ENCODE data around the gene HAUS7.

Gene HAUS7

GRCh38 chrX:153414856-153415510 lies 55.4 kb downstream of the HAUS7 start:
- Histone ChIP-seq H3K9me3 (ENCODE audit: control insufficient read depth, low read length) (no peaks in the 10 kb centered on the region), H3K36me3 (ENCODE audit: control insufficient read depth, insufficient read depth, low read length) (no peaks in the 10 kb centered on the region), H3K9ac (ENCODE audit: low read length) (no peak overlapping the region), H3K27me3 (ENCODE audit: control insufficient read depth, insufficient read depth, low read length) (peaks cover 7% of the 10 kb centered on the region), H3K4me3 (ENCODE audit: low read length) (no peak overlapping the region), H3K4me1 (ENCODE audit: control insufficient read depth, insufficient read depth, low read length) (no peaks in the 10 kb centered on the region)

- Histone ChIP-seq H3K4me3 (ENCODE audit: low read length) (no peak overlapping the region), H3K9me3 (ENCODE audit: control insufficient read depth, low read length) (no peaks in the 10 kb centered on the region), H3K9ac (ENCODE audit: low read length) (no peak overlapping the region), H3K27me3 (ENCODE audit: control insufficient read depth, insufficient read depth, low read length) (peaks cover 7% of the 10 kb centered on the region), H3K36me3 (ENCODE audit: control insufficient read depth, insufficient read depth, low read length) (no peaks in the 10 kb centered on the region), H3K4me1 (ENCODE audit: control insufficient read depth, insufficient read depth, low read length) (no peaks in the 10 kb centered on the region)
These were observed 56.6 kb downstream of the HAUS7 start for GRCh38 chrX:153413731-153414130.

DNA sequence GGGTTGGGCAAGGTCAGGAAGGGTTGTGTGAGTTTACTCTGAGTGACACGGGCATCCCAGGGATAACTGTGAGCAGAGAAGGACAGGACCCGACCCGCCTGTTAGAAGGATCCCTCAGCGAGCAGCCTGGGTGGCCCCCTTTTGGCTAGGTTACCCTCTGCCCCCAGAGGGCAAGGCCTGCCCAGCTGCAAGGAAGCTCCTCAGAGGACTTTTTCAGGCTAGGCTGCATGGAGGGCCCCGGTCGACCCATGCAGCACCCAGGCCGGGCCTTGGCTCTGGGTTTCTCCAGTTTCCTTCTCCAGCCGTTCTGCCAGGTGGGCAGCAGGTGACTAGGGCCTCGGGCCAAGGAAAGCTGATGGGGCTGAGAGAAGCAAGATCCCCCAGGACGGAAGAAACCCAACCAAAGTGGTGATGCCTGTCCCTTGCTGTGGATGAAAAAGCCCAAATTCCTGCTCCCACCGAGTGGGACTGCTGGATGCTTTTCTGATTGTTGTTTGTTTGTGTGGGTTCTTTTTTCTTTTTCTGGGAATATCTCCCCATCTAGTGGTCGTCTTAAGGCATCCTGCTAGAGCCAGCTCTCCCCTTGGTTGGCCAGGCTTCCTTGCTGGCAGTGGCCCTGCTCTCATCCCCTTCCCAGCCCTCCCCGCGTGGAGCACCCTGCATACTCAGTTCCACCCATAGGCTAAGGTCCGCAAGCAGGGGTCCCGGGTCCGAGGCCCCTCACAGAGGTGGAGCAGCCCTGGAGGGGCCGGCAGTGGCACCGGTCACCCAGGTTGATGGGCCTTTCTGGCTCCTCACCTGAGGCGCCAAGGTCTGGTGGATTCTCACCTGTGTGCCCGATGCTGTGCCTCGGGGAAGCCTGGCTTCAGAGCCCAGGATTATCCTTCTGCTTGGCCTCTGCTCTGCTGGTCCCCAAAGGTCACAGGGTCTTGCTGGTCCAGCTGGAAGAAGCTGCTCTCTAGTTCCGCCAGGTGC lies 57.3 kb downstream of the HAUS7 start:
- H3K27me3 ChIP-seq (ENCODE audit: control insufficient read depth, insufficient read depth, low read length), result peaks cover 7% of the 10 kb centered on the region
- H3K4me3 ChIP-seq (ENCODE audit: low read length), result no peak overlapping the region
- H3K9ac ChIP-seq (ENCODE audit: low read length), result no peak overlapping the region
- no peaks in the 10 kb centered on the region for H3K36me3 ChIP-seq (ENCODE audit: control insufficient read depth, insufficient read depth, low read length)
- no peaks in the 10 kb centered on the region for H3K9me3 ChIP-seq (ENCODE audit: control insufficient read depth, low read length)
- no peaks in the 10 kb centered on the region for H3K4me1 ChIP-seq (ENCODE audit: control insufficient read depth, insufficient read depth, low read length)

DNA sequence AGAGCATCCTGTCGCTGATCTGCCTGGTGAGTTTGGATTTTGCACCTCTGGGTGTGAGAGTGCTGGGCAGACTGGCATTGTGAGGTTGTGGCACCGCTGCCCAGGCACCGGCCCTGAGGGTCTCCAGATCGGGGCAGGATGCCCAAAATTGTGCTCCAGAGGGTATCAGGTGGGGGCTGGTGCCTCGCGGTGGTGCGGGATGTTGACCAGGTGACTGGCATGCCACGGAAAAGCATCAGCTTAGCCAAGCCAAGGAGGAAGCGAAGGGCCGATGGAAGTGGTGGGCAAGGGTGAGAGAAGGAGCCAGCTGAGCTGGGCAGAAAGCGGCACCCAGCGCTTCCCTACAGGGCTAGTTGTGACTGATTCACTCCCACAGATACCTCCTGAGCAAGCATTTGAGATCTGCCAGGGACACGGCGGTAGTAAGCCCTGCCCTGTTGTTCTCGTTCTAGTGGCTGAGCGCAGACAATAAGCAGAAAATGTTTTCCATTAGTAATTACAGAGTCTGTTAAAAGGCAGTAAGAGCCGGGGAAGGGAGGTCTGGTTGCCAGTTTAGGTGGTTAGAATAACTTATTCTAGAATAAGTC lies 58.3 kb downstream of the HAUS7 start:
- H3K27me3 ChIP-seq (ENCODE audit: control insufficient read depth, insufficient read depth, low read length), result peaks cover 7% of the 10 kb centered on the region
- no peak overlapping the region for H3K9ac ChIP-seq (ENCODE audit: low read length)
- H3K9me3 ChIP-seq (ENCODE audit: control insufficient read depth, low read length), result no peaks in the 10 kb centered on the region
- no peak overlapping the region for H3K4me3 ChIP-seq (ENCODE audit: low read length)
- H3K36me3 ChIP-seq (ENCODE audit: control insufficient read depth, insufficient read depth, low read length), result no peaks in the 10 kb centered on the region
- no peaks in the 10 kb centered on the region for H3K4me1 ChIP-seq (ENCODE audit: control insufficient read depth, insufficient read depth, low read length)

- H3K36me3 ChIP-seq (ENCODE audit: control insufficient read depth, insufficient read depth, low read length), result no peaks in the 10 kb centered on the region
- H3K4me3 ChIP-seq (ENCODE audit: low read length), result no peak within 1 kb of the TSS
- no peaks in the 10 kb centered on the region for H3K9me3 ChIP-seq (ENCODE audit: control insufficient read depth, low read length)
- peaks cover 7% of the 10 kb centered on the region for H3K27me3 ChIP-seq (ENCODE audit: control insufficient read depth, insufficient read depth, low read length)
- H3K9ac ChIP-seq (ENCODE audit: low read length), result no peak within 1 kb of the TSS
- H3K4me1 ChIP-seq (ENCODE audit: control insufficient read depth, insufficient read depth, low read length), result no peaks in the 10 kb centered on the region
These were observed 59.0 kb downstream of the HAUS7 start, which contains the start of gene ZFP92 for GRCh38 chrX:153411255-153411987. TSS of gene ZFP92 (plus strand) at chrX:153411472. CDS start at chrX:153418323, 6,851 bp downstream.

- Histone ChIP-seq H3K9ac (ENCODE audit: low read length) (no peak overlapping the region), H3K27me3 (ENCODE audit: control insufficient read depth, insufficient read depth, low read length) (peaks cover 7% of the 10 kb centered on the region), H3K4me3 (ENCODE audit: low read length) (no peak overlapping the region), H3K9me3 (ENCODE audit: control insufficient read depth, low read length) (no peaks in the 10 kb centered on the region), H3K36me3 (ENCODE audit: control insufficient read depth, insufficient read depth, low read length) (no peaks in the 10 kb centered on the region), H3K4me1 (ENCODE audit: control insufficient read depth, insufficient read depth, low read length) (no peaks in the 10 kb centered on the region)
These were observed 59.5 kb downstream of the HAUS7 start for GRCh38 chrX:153410888-153411254.

GRCh38 chrX:153410373-153410772 lies 60.0 kb downstream of the HAUS7 start:
- no peak overlapping the region for H3K4me3 ChIP-seq (ENCODE audit: low read length)
- H3K4me1 ChIP-seq (ENCODE audit: control insufficient read depth, insufficient read depth, low read length), result no peaks in the 10 kb centered on the region
- no peaks in the 10 kb centered on the region for H3K36me3 ChIP-seq (ENCODE audit: control insufficient read depth, insufficient read depth, low read length)
- H3K27me3 ChIP-seq (ENCODE audit: control insufficient read depth, insufficient read depth, low read length), result peaks cover 7% of the 10 kb centered on the region
- no peak overlapping the region for H3K9ac ChIP-seq (ENCODE audit: low read length)
- no peaks in the 10 kb centered on the region for H3K9me3 ChIP-seq (ENCODE audit: control insufficient read depth, low read length)

GRCh38 chrX:153409414-153410101 lies 60.8 kb downstream of the HAUS7 start:
- Histone ChIP-seq H3K9me3 (ENCODE audit: control insufficient read depth, low read length) (no peaks in the 10 kb centered on the region), H3K4me3 (ENCODE audit: low read length) (no peak overlapping the region), H3K27me3 (ENCODE audit: control insufficient read depth, insufficient read depth, low read length) (peaks cover 7% of the 10 kb centered on the region), H3K4me1 (ENCODE audit: control insufficient read depth, insufficient read depth, low read length) (no peaks in the 10 kb centered on the region), H3K36me3 (ENCODE audit: control insufficient read depth, insufficient read depth, low read length) (no peaks in the 10 kb centered on the region), H3K9ac (ENCODE audit: low read length) (no peak overlapping the region)

GRCh38 chrX:153408871-153409351 lies 61.5 kb downstream of the HAUS7 start:
- Histone ChIP-seq H3K27me3 (ENCODE audit: control insufficient read depth, insufficient read depth, low read length) (peaks cover 7% of the 10 kb centered on the region), H3K36me3 (ENCODE audit: control insufficient read depth, insufficient read depth, low read length) (no peaks in the 10 kb centered on the region), H3K9ac (ENCODE audit: low read length) (no peak overlapping the region), H3K9me3 (ENCODE audit: control insufficient read depth, low read length) (no peaks in the 10 kb centered on the region), H3K4me1 (ENCODE audit: control insufficient read depth, insufficient read depth, low read length) (no peaks in the 10 kb centered on the region), H3K4me3 (ENCODE audit: low read length) (no peak overlapping the region)

DNA sequence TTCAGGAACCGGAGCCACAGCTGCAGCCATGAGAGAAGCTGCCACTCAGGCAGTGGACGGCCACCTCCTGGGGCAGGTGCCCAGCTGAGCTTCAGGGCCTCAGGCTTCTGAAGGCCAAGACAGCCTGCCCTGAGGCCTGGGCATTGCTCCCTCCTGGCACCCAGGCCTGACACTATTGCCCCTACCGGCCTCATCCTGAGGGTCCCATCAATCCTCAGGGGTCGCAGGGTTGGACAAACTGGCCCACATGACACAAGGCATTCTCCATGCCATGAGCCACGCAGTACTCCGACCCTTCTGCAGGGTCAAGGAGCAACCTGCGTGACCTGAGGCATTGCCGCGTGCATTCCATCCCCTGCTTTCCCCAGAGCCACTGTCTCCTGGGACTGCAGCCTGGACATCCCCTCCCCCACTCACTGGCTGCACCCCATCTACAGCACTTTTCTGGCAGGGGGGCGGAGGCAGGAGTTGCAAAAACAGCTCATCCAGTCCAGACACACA lies 62.1 kb downstream of the HAUS7 start:
- Histone ChIP-seq H3K27me3 (ENCODE audit: control insufficient read depth, insufficient read depth, low read length) (peaks cover 7% of the 10 kb centered on the region), H3K4me3 (ENCODE audit: low read length) (no peak overlapping the region), H3K4me1 (ENCODE audit: control insufficient read depth, insufficient read depth, low read length) (no peaks in the 10 kb centered on the region), H3K9me3 (ENCODE audit: control insufficient read depth, low read length) (no peaks in the 10 kb centered on the region), H3K9ac (ENCODE audit: low read length) (no peak overlapping the region), H3K36me3 (ENCODE audit: control insufficient read depth, insufficient read depth, low read length) (no peaks in the 10 kb centered on the region)

GRCh38 chrX:153407736-153408135 lies 62.6 kb downstream of the HAUS7 start:
- Histone ChIP-seq H3K27me3 (ENCODE audit: control insufficient read depth, insufficient read depth, low read length) (peaks cover 7% of the 10 kb centered on the region), H3K9ac (ENCODE audit: low read length) (no peak overlapping the region), H3K4me1 (ENCODE audit: control insufficient read depth, insufficient read depth, low read length) (no peaks in the 10 kb centered on the region), H3K9me3 (ENCODE audit: control insufficient read depth, low read length) (no peaks in the 10 kb centered on the region), H3K36me3 (ENCODE audit: control insufficient read depth, insufficient read depth, low read length) (no peaks in the 10 kb centered on the region), H3K4me3 (ENCODE audit: low read length) (no peak overlapping the region)

All from mucosa of stomach (tissue), 1 donor.